Keratinocyte (primary cell): Measurements from ENCODE around the gene PCBP2. TPM values are rescaled to one million over a fixed set of nuclear protein-coding genes. Genes with fewer than 3 reads are reported as not detected.

Experiments
- DNase-seq: peaks from one replicate; pipeline ENCODE4 v3.0.0-alpha.2; 2011; ENCODE audit warnings: low read depth, missing footprints, low spot score
- FAIRE-seq: peaks from 2 replicates; lab custom pipeline; 2011; peaks lifted over from hg19 to GRCh38; lab: Jason Lieb, UNC
- H2AFZ ChIP-seq: 2 replicates; pipeline ENCODE4 v1.6.0; 2012; ENCODE audit warnings: low read length, control low read depth, inconsistent platforms; ENCODE audit not compliant: control insufficient read depth
- H3K27ac ChIP-seq: 2 replicates; pipeline ENCODE4 v1.5.1; 2011; ENCODE audit warnings: low read length; ENCODE audit not compliant: control insufficient read depth, insufficient read depth
- H3K27me3 ChIP-seq: 3 replicates; pipeline ENCODE4 v1.6.0; 2011; ENCODE audit warnings: low read length; ENCODE audit not compliant: control insufficient read depth, insufficient read depth; ENCODE audit errors: extremely low read depth
- H3K36me3 ChIP-seq, 2 experiments: 2 replicates in 1 of 2; 3 replicates in 1 of 2; pipeline ENCODE4 v1.5.1; 2011; ENCODE audit warnings: low read length in 2 of 2, mild to moderate bottlenecking in 1 of 2; ENCODE audit not compliant: control insufficient read depth in 2 of 2, insufficient read depth in 2 of 2; ENCODE audit errors: extremely low read depth in 1 of 2
- H3K4me1 ChIP-seq: 3 replicates; pipeline ENCODE4 v1.5.1; 2011; ENCODE audit warnings: low read length; ENCODE audit not compliant: control insufficient read depth, insufficient read depth; ENCODE audit errors: extremely low read depth
- H3K4me2 ChIP-seq: 3 replicates; pipeline ENCODE4 v1.6.0; 2011; ENCODE audit warnings: low read depth, low read length; ENCODE audit not compliant: control insufficient read depth, insufficient read depth; ENCODE audit errors: extremely low read depth
- H3K4me3 ChIP-seq, 3 experiments: fragments of 200-600 bp in 1 of 3; sonication (generic) in 1 of 3; 2 replicates in 2 of 3; 3 replicates in 1 of 3; pipeline ENCODE4 v1.5.1; 2011 to 2016; ENCODE audit warnings: low read length in 3 of 3, mild to moderate bottlenecking in 3 of 3, control low read depth in 2 of 3, inconsistent platforms in 1 of 3, low read depth in 1 of 3, mixed read lengths in 1 of 3, mixed run types in 1 of 3, moderate library complexity in 1 of 3; ENCODE audit not compliant: control insufficient read depth in 2 of 3, insufficient read depth in 2 of 3; ENCODE audit errors: extremely low read depth in 1 of 3
- H3K79me2 ChIP-seq: 2 replicates; pipeline ENCODE4 v1.6.0; 2012; ENCODE audit warnings: low read length; ENCODE audit not compliant: control insufficient read depth, insufficient read depth
- H3K9ac ChIP-seq: 3 replicates; pipeline ENCODE4 v1.6.0; 2011; ENCODE audit warnings: low read length; ENCODE audit not compliant: control insufficient read depth, insufficient read depth; ENCODE audit errors: extremely low read depth
- H3K9me1 ChIP-seq: 3 replicates; pipeline ENCODE4 v1.6.0; 2011; ENCODE audit warnings: low read length; ENCODE audit not compliant: control insufficient read depth, insufficient read depth; ENCODE audit errors: extremely low read depth
- H3K9me3 ChIP-seq: 2 replicates; pipeline ENCODE4 v1.5.1; 2012; ENCODE audit warnings: low read depth, low read length; ENCODE audit not compliant: control insufficient read depth
- H4K20me1 ChIP-seq: 3 replicates; pipeline ENCODE4 v1.6.0; 2011; ENCODE audit warnings: low read length; ENCODE audit not compliant: control insufficient read depth, insufficient read depth; ENCODE audit errors: extremely low read depth
- CTCF ChIP-seq, 3 experiments: IDR thresholded peaks in 1 of 3; conservative IDR thresholded peaks in 1 of 3; optimal IDR thresholded peaks in 1 of 3; 2 replicates in 2 of 3; 3 replicates in 1 of 3; pipeline versions ENCODE3 to v1.5.1; 2011; ENCODE audit warnings: low read length in 3 of 3, mild to moderate bottlenecking in 3 of 3, moderate library complexity in 2 of 3, control low read depth in 1 of 3, inconsistent platforms in 1 of 3; ENCODE audit not compliant: insufficient read depth in 2 of 3; ENCODE audit errors: extremely low read depth in 1 of 3
- EZH2 ChIP-seq: IDR thresholded peaks from one replicate; pipeline ENCODE4 v1.6.1; 2012; ENCODE audit warnings: inconsistent platforms, mild to moderate bottlenecking, low read length, moderate library complexity
- dilution Hi-C: fragments of 300-500 bp; cut with MboI; formaldehyde crosslinking; loops from one replicate; pipeline ENCODE4 v1.7.0; 2020; ENCODE audit warnings: low sequenced_read_pairs; ENCODE audit not compliant: extremely low pct_ligation_motif_present
- polyA plus RNA-seq, 5 experiments: library from polyadenylated mRNA; depleted of rRNA in 3 of 5; stranded (reverse) in 3 of 5; stranded (forward) in 1 of 5; unstranded in 1 of 5; fragments of >200 nt; gene quantifications; 1 replicate in 1 of 5; 2 replicates in 3 of 5; 3 replicates in 1 of 5; pipeline versions ENCODE4 v1.2.1 to v1.2.3, GENCODE V29; 2011 to 2012; ENCODE audit warnings: missing spikeins in 2 of 5, low read depth in 1 of 5, low replicate concordance in 1 of 5

Gene PCBP2
- polyA plus RNA-seq, 1 donor (not counting 4 experiments of a cell fraction or from before 2014, with no cell fraction given), result 238 TPM

GRCh38 chr12:53453953-53454640 is 2.2 kb downstream of the PCBP2 start:
- dilution Hi-C loops, result no loop called here
- Histone ChIP-seq H3K27ac (peak overlapping the region; percentile 85), H2AFZ (no peak overlapping the region), H3K79me2 (peaks cover 66% of the 10 kb centered on the region), H3K4me1 (peaks cover 13% of the 10 kb centered on the region), H3K9me3 (no peaks in the 10 kb centered on the region), H3K27me3 (no peaks in the 10 kb centered on the region), H3K36me3 (peaks cover 30 to 51% of the 10 kb centered on the region in 2 experiments), H3K9me1 (no peaks in the 10 kb centered on the region), H3K9ac (peak overlapping the region; percentile 95), H3K4me2 (peak overlapping the region; percentile 92), H3K4me3 (peak overlapping the region; percentile 69 to 96 (median 92)), H4K20me1 (peaks cover 30% of the 10 kb centered on the region)
- DNase-seq, result no peak
- FAIRE-seq, result no peak
- TF ChIP-seq EZH2 (no peak), CTCF (optimal IDR thresholded peaks at IDR 0.05 in 1 of 3, IDR thresholded peaks at IDR 0.05 in 1 of 3, conservative IDR thresholded peaks at IDR 0.05 in 1 of 3; ENCODE audit: extremely low read depth in 1 of 3, insufficient read depth in 2 of 3, low read length in 3 of 3) (no peak)

- no peak overlapping the region for H3K9ac ChIP-seq
- FAIRE-seq, result no peak
- H3K79me2 ChIP-seq, result peaks cover 72% of the 10 kb centered on the region
- H3K4me1 ChIP-seq, result peaks cover 13% of the 10 kb centered on the region
- DNase-seq, result no peak
- H3K9me1 ChIP-seq, result no peaks in the 10 kb centered on the region
- no peaks in the 10 kb centered on the region for H3K27me3 ChIP-seq
- H3K27ac ChIP-seq, result no peak overlapping the region
- H3K4me3 ChIP-seq, result no peak overlapping the region
- TF ChIP-seq EZH2 (no peak), CTCF (optimal IDR thresholded peaks at IDR 0.05 in 1 of 3, IDR thresholded peaks at IDR 0.05 in 1 of 3, conservative IDR thresholded peaks at IDR 0.05 in 1 of 3; ENCODE audit: extremely low read depth in 1 of 3, insufficient read depth in 2 of 3, low read length in 3 of 3) (no peak)
- peaks cover 33 to 57% of the 10 kb centered on the region in 2 experiments for H3K36me3 ChIP-seq
- dilution Hi-C loops, result no loop called here
- H2AFZ ChIP-seq, result no peak overlapping the region
- H3K9me3 ChIP-seq, result no peaks in the 10 kb centered on the region
- H3K4me2 ChIP-seq, result peak overlapping the region; percentile 92
- peaks cover 32% of the 10 kb centered on the region for H4K20me1 ChIP-seq
Measured at GRCh38 chr12:53454707-53455106, 2.8 kb downstream of the PCBP2 start.
